ENCODE data around the gene ATP2B2.

ATP2B2 gene

DNA sequence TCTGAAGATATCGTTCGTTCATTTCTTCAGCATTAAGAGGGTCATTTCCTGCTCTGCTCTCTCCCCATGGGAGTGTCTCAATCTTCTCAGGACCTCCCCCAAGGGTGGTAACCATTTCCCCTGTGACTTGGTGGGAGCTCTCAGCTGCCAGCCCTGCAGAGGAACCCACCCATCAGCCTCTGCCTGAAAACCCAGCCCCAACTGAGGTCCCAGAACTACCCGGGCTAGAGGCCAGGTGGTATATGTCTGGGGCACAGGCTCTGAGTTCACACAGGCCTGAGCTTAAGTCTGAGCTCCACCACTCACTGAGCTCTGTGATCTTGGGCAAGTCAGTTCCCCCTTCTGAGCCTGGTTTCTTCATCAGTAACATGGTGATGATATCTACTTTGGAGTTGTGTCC lies 10.0 kb upstream of the ATP2B2 start:
- DNase-seq (ENCODE audit: low read depth) = peak; percentile 39
- no peak overlapping the region for H3K4me3 ChIP-seq (ENCODE audit: low read depth, low read length)
- TF ChIP-seq, protein P1, sequence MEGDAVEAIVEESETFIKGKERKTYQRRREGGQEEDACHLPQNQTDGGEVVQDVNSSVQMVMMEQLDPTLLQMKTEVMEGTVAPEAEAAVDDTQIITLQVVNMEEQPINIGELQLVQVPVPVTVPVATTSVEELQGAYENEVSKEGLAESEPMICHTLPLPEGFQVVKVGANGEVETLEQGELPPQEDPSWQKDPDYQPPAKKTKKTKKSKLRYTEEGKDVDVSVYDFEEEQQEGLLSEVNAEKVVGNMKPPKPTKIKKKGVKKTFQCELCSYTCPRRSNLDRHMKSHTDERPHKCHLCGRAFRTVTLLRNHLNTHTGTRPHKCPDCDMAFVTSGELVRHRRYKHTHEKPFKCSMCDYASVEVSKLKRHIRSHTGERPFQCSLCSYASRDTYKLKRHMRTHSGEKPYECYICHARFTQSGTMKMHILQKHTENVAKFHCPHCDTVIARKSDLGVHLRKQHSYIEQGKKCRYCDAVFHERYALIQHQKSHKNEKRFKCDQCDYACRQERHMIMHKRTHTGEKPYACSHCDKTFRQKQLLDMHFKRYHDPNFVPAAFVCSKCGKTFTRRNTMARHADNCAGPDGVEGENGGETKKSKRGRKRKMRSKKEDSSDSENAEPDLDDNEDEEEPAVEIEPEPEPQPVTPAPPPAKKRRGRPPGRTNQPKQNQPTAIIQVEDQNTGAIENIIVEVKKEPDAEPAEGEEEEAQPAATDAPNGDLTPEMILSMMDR (IDR thresholded peaks at IDR 0.05; ENCODE audit: low read depth, low read length) = no peak
- TF ChIP-seq POLR2A (IDR thresholded peaks at IDR 0.05; ENCODE audit: extremely low read depth, insufficient read length) (no peak), MYC (IDR thresholded peaks at IDR 0.05; ENCODE audit: low read depth, low read length) (no peak)
- TF ChIP-seq, protein P2, sequence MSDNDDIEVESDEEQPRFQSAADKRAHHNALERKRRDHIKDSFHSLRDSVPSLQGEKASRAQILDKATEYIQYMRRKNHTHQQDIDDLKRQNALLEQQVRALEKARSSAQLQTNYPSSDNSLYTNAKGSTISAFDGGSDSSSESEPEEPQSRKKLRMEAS (IDR thresholded peaks at IDR 0.05; ENCODE audit: low read depth, low read length) = no peak

DNA sequence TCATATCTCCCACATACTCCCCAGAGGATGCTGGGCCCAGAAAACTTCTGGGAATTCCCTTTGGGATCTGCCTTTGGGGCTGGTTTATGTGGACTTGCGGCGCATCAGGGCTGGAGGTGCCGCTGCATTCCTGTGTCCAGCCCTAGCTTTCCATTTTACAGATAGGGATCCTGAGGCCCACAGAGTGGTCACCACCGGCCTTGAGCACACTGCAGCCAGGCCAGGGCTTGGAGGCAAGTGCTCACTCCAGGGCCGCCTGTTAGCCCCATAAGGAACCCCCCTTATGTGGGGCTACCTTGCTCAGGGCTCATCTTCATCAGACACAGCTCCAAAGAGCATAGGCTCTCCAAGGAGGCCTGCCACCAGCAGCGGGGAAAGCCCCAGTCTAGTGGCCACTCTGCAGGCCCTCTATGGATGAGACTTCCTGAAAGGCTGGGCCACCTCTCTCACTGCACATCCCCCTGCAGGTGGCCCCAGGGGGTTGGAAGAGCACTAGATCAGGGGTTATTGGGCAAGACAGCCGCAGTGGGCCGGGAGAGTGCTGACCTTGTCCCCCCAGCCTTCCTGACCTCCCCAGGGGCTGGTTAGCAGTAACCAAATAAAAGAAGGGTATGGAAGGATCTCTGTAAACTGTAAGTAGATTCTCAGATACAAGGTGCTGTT lies 9.2 kb upstream of the ATP2B2 start:
- TF ChIP-seq POLR2A (IDR thresholded peaks at IDR 0.05; ENCODE audit: extremely low read depth, insufficient read length) = no peak
- TF ChIP-seq, protein P1 (IDR thresholded peaks at IDR 0.05; ENCODE audit: low read depth, low read length) = no peak
- TF ChIP-seq, protein P2 (IDR thresholded peaks at IDR 0.05; ENCODE audit: low read depth, low read length) = no peak
- TF ChIP-seq MYC (IDR thresholded peaks at IDR 0.05; ENCODE audit: low read depth, low read length) = no peak
- H3K4me3 ChIP-seq (ENCODE audit: low read depth, low read length) = no peak overlapping the region
- peak; percentile 16 for DNase-seq (ENCODE audit: low read depth)

DNA sequence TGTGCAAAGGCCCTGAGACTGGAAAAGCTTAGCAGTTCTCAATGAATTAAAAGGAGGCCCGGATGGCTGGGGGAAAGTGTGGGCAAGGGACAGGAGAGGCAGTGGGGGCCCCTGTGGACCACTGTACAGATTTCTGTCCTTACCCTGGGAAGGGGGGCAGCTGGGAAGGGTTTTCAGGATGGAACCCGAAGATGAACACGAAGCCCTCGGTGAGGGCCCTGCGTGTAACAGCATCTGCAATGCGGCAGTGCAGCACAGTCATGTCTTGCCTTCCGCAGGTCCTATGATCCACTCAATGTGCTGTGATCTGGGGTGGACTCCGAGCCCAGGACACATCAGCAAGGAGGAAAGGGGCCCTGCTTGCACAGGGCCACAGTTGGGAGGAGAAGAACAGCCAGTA lies 7.9 kb upstream of the ATP2B2 start:
- no peak overlapping the region for H3K4me3 ChIP-seq (ENCODE audit: low read depth, low read length)
- no peak for DNase-seq (ENCODE audit: low read depth)
- TF ChIP-seq, protein P2 (IDR thresholded peaks at IDR 0.05; ENCODE audit: low read depth, low read length) = no peak
- TF ChIP-seq MYC (IDR thresholded peaks at IDR 0.05; ENCODE audit: low read depth, low read length) (no peak), POLR2A (IDR thresholded peaks at IDR 0.05; ENCODE audit: extremely low read depth, insufficient read length) (no peak)
- TF ChIP-seq, protein P1 (IDR thresholded peaks at IDR 0.05; ENCODE audit: low read depth, low read length) = no peak

DNA sequence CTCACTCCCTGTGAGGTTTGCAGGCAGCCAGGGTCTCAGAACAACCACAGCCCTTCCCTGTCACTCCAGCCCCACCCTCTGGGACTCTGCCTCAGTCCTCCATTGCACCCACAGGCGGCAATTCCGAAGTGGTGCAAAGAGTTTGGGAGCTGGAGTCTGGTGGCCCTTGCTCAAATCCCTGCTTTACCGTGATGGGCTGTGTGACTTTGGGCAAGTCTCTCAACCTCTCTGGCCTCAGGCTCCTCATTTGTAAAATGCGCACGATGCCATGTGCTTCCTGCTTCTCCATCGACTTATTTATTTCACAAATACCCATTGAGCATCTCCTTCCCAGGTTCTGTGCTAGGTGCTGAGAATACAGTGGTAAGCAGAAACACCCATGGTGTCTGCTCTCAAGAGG lies 7.3 kb upstream of the ATP2B2 start:
- DNase-seq (ENCODE audit: low read depth) = no peak
- TF ChIP-seq POLR2A (IDR thresholded peaks at IDR 0.05; ENCODE audit: extremely low read depth, insufficient read length) = no peak
- TF ChIP-seq, protein P2 (IDR thresholded peaks at IDR 0.05; ENCODE audit: low read depth, low read length) = no peak
- no peak for TF ChIP-seq MYC (IDR thresholded peaks at IDR 0.05; ENCODE audit: low read depth, low read length)
- TF ChIP-seq, protein P1 (IDR thresholded peaks at IDR 0.05; ENCODE audit: low read depth, low read length) = no peak

DNA sequence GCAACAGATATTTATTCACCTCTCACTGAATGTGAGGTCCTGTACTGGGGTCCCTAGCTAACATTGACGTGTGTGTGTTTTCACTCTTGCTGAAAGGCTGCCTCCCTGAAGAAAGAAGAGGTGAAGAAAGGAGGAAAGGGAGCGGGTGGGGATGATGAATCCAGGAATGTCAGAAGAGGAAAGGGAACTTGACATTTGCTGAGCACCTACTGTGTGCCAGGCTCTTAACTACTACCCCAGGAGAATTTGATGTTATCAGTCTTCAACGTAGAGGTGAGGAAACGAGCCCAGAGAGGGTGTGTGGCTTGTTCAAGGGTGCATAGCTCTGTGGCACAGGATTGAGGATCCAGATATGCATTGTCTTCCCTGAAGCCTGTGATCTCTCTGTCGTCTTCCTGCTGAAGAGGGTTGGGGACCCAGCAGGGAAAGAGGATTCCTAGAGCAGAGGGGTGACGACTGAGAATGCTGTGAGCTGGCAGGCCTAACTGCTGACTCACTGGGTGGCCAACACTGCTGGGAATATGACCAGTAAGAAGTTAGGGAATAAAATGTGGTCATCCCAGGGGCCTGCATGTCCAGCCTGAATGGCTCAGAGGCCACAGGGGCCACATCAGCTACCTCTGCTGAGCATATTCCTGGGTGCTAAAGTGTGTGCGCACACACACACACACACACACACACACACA lies 6.6 kb upstream of the ATP2B2 start:
- TF ChIP-seq, protein P1 (IDR thresholded peaks at IDR 0.05; ENCODE audit: low read depth, low read length) = no peak
- TF ChIP-seq, protein P2 (IDR thresholded peaks at IDR 0.05; ENCODE audit: low read depth, low read length) = no peak
- no peak for TF ChIP-seq MYC (IDR thresholded peaks at IDR 0.05; ENCODE audit: low read depth, low read length)
- no peak for TF ChIP-seq POLR2A (IDR thresholded peaks at IDR 0.05; ENCODE audit: extremely low read depth, insufficient read length)

More for the DNA sequence above, 7.3 kb upstream of the ATP2B2 start:
- no peak overlapping the region for H3K4me3 ChIP-seq (ENCODE audit: low read depth, low read length)

More for the DNA sequence above, 6.6 kb upstream of the ATP2B2 start:
- no peak for DNase-seq (ENCODE audit: low read depth)
- H3K4me3 ChIP-seq (ENCODE audit: low read depth, low read length) = no peak overlapping the region
